Neural cell (in vitro differentiated cells): ENCODE measurements around the gene ROCK2. TPM values are rescaled to one million over a fixed set of nuclear protein-coding genes. Genes with fewer than 3 reads are reported as not detected.

ENCODE experiments used
- H2AFZ ChIP-seq: fragments of 200-600, 300-800 bp; sonication (generic), shearing (Covaris generic); 2 replicates; pipeline ENCODE4 v1.6.0; 2014; ENCODE audit warnings: low read depth, mild to moderate bottlenecking, antibody characterized with exemption, low read length, moderate library complexity
- H3F3A ChIP-seq: fragments of 200-600 bp; shearing (Covaris generic); 2 replicates; pipeline ENCODE4 v1.6.1; 2016; ENCODE audit warnings: mild to moderate bottlenecking, moderate library complexity, mixed read lengths, antibody characterized with exemption, low read length; ENCODE audit not compliant: insufficient read depth, poor library complexity, severe bottlenecking
- H3K27ac ChIP-seq: fragments of 200-600, 300-800 bp; sonication (generic), shearing (Covaris generic); 2 replicates; pipeline ENCODE4 v1.5.1; 2014; ENCODE audit warnings: mild to moderate bottlenecking, low read length, moderate library complexity
- H3K27me3 ChIP-seq: fragments of 300-800, 200-600 bp; sonication (generic), shearing (Covaris generic); 2 replicates; pipeline ENCODE4 v1.6.0; 2014; ENCODE audit warnings: mild to moderate bottlenecking, low read depth, low read length, moderate library complexity; ENCODE audit not compliant: insufficient read depth
- H3K36me3 ChIP-seq: fragments of 300-800, 200-600 bp; sonication (generic), shearing (Covaris generic); 2 replicates; pipeline ENCODE4 v1.5.1; 2014; ENCODE audit warnings: mild to moderate bottlenecking, antibody characterized with exemption, low read length, moderate library complexity; ENCODE audit not compliant: insufficient read depth
- H3K4me2 ChIP-seq: fragments of 300-800, 200-600 bp; sonication (generic), shearing (Covaris generic); 2 replicates; pipeline ENCODE4 v1.6.0; 2014; ENCODE audit warnings: mild to moderate bottlenecking, low read length
- H3K4me3 ChIP-seq: fragments of 300-800, 200-600 bp; sonication (generic), shearing (Covaris generic); 2 replicates; pipeline ENCODE4 v1.5.1; 2014; ENCODE audit warnings: mild to moderate bottlenecking, low read length, moderate library complexity
- H3K79me2 ChIP-seq: fragments of 200-600 bp; shearing (Covaris generic); replicated peaks from 2 replicates; pipeline ENCODE4 v1.6.0; 2014; ENCODE audit warnings: mild to moderate bottlenecking, low read length, moderate library complexity; ENCODE audit not compliant: insufficient read depth
- H3K9ac ChIP-seq: fragments of 300-800, 200-600 bp; sonication (generic), shearing (Covaris generic); 2 replicates; pipeline ENCODE4 v1.6.1; 2016; ENCODE audit warnings: mild to moderate bottlenecking, low read length, mixed read lengths
- H3K9me2 ChIP-seq: fragments of 200-600 bp; shearing (Covaris generic); 2 replicates; pipeline ENCODE4 v1.6.1; 2016; ENCODE audit warnings: mild to moderate bottlenecking, low read length, mixed read lengths; ENCODE audit not compliant: insufficient read depth
- H3K9me3 ChIP-seq: fragments of 200-600, 300-800 bp; sonication (generic), shearing (Covaris generic); 2 replicates; pipeline ENCODE4 v1.6.1; 2016; ENCODE audit warnings: mild to moderate bottlenecking, mixed run types, low read length, moderate library complexity, mixed read lengths
- H4K20me1 ChIP-seq: fragments of 200-600 bp; shearing (Covaris generic); 2 replicates; pipeline ENCODE4 v1.6.1; 2016; ENCODE audit warnings: mild to moderate bottlenecking, mixed run types; ENCODE audit not compliant: insufficient read depth
- CTCF ChIP-seq: fragments of 450-650 bp; IDR thresholded peaks from 2 replicates; pipeline ENCODE4 v1.5.1; 2014; ENCODE audit warnings: antibody characterized with exemption, mild to moderate bottlenecking, moderate library complexity; ENCODE audit not compliant: poor library complexity, severe bottlenecking
- EP300 ChIP-seq: fragments of 450-650 bp; conservative IDR thresholded peaks from 2 replicates; pipeline ENCODE4 v1.6.1; 2014; ENCODE audit warnings: antibody characterized with exemption, mild to moderate bottlenecking, moderate library complexity; ENCODE audit not compliant: poor library complexity, severe bottlenecking
- EZH2 ChIP-seq: fragments of 200-600, 300-800 bp; shearing (Covaris generic), sonication (generic); IDR thresholded peaks from 2 replicates; pipeline ENCODE4 v1.6.1; 2014; ENCODE audit warnings: antibody characterized with exemption, low read length, borderline replicate concordance, mild to moderate bottlenecking; ENCODE audit not compliant: insufficient read depth, poor library complexity, severe bottlenecking
- MXI1 ChIP-seq: fragments of 450-650 bp; conservative IDR thresholded peaks from 2 replicates; pipeline ENCODE4 v1.6.1; 2014; ENCODE audit warnings: antibody characterized with exemption, mild to moderate bottlenecking; ENCODE audit not compliant: poor library complexity, severe bottlenecking
- POLR2AphosphoS5 ChIP-seq: IDR thresholded peaks from 2 replicates; pipeline ENCODE4 v1.6.1; 2012
- RAD21 ChIP-seq: fragments of 450-650 bp; conservative IDR thresholded peaks from 2 replicates; pipeline ENCODE4 v1.6.1; 2014; ENCODE audit warnings: antibody characterized with exemption, mild to moderate bottlenecking, moderate library complexity
- REST ChIP-seq: IDR thresholded peaks from 2 replicates; pipeline ENCODE4 v1.6.1; 2012; ENCODE audit warnings: borderline replicate concordance
- SMC3 ChIP-seq: fragments of 450-650 bp; conservative IDR thresholded peaks from 2 replicates; pipeline ENCODE4 v1.6.1; 2014; ENCODE audit warnings: antibody characterized with exemption, mild to moderate bottlenecking, moderate library complexity; ENCODE audit not compliant: poor library complexity
- TAF1 ChIP-seq: IDR thresholded peaks from 2 replicates; pipeline ENCODE4 v1.6.1; 2012; ENCODE audit warnings: low read depth
- polyA plus RNA-seq: library from polyadenylated mRNA; depleted of rRNA; stranded (reverse); fragments of >200 nt; gene quantifications from 2 replicates; pipeline ENCODE4 v1.2.3, GENCODE V29; 2014

The ROCK2 gene
- polyA plus RNA-seq, 1 donor from 2014 or later = 25.7 TPM

- Histone ChIP-seq H3K4me3 (no peak overlapping the region), H3K27me3 (no peaks in the 10 kb centered on the region), H4K20me1 (no peaks in the 10 kb centered on the region), H3K27ac (no peak overlapping the region), H3K9me2 (no peaks in the 10 kb centered on the region), H3K9me3 (no peaks in the 10 kb centered on the region), H3K79me2 (peaks cover 3% of the 10 kb centered on the region), H3K9ac (no peak overlapping the region), H3K36me3 (no peaks in the 10 kb centered on the region), H2AFZ (no peak overlapping the region), H3F3A (no peaks in the 10 kb centered on the region), H3K4me2 (no peak overlapping the region)
- TF ChIP-seq EP300 = no peak
- no peak for TF ChIP-seq TAF1
- TF ChIP-seq POLR2AphosphoS5 = no peak
- TF ChIP-seq SMC3 = no peak
- no peak for TF ChIP-seq REST
- TF ChIP-seq CTCF = no peak
- TF ChIP-seq RAD21 = no peak
- TF ChIP-seq MXI1 = no peak
These were observed 93.8 kb downstream of the ROCK2 start for GRCh38 chr2:11250400-11251196.

GRCh38 chr2:11245322-11245721, 99.1 kb downstream of the ROCK2 start:
- Histone ChIP-seq H3K9me2 (no peaks in the 10 kb centered on the region), H4K20me1 (no peaks in the 10 kb centered on the region), H3F3A (no peaks in the 10 kb centered on the region), H3K27ac (no peak overlapping the region), H3K79me2 (peaks cover 5% of the 10 kb centered on the region), H3K36me3 (peaks cover 3% of the 10 kb centered on the region), H3K27me3 (no peaks in the 10 kb centered on the region), H3K4me2 (no peak overlapping the region), H3K4me3 (no peak overlapping the region), H2AFZ (no peak overlapping the region), H3K9me3 (no peaks in the 10 kb centered on the region), H3K9ac (no peak overlapping the region)
- no peak for TF ChIP-seq EP300
- no peak for TF ChIP-seq TAF1
- no peak for TF ChIP-seq SMC3
- TF ChIP-seq REST = no peak
- no peak for TF ChIP-seq EZH2
- TF ChIP-seq MXI1 = no peak
- no peak for TF ChIP-seq RAD21
